ENCODE data around the gene SLC5A12.

The SLC5A12 gene

DNA sequence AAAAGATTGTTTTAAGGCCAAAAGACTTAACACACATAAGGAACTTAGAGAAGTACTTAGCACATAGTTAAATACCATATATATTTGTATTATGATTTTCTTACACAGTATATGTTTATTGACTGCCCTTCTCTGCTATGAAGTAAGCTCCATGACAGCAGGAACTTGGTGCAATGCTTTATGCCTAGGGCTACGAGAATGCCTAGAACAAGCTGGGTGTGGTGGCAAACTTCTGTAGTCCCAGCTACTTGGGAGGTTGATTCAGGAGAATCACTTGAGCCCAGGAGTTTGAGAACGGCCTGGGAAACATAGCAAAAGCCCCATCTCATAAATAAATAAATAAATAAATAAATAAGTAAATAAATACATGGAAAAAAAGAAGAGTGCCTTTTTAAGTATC is 1.9 kb downstream of the SLC5A12 start:
- no peak for DNase-seq (ENCODE audit: low spot score)

DNA sequence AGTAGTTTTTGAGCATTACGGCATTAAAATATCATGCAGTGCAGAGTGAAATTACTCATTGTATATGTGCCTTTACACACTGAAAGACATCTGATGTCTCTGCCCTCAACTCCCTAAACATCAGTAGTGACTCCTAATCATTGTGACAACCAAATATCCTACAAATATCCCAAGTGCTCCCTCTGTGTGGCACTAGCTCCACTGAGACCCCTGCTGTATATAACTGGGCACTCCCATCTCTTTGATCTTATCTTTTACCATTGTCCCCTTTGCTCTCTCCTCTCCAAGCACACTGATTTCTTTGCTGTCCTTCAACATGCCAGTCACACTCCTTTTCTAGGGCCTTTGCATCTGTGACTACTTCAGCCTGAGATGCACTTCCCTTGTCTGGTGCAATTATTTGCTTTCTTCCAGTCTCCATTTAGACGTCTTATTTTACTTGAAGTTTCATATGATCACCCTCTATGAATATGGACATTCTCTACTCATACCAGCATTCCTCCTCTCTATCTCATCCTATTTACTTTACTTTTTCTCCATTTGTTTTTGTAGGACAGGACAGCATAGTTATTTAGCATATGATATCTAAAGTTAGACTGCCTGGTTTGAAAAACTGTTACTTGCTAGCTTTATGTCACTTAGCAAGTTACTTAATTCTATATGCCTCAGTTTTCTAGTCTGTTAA is 2.4 kb downstream of the SLC5A12 start:
- no peak for DNase-seq (ENCODE audit: low spot score)

DNA sequence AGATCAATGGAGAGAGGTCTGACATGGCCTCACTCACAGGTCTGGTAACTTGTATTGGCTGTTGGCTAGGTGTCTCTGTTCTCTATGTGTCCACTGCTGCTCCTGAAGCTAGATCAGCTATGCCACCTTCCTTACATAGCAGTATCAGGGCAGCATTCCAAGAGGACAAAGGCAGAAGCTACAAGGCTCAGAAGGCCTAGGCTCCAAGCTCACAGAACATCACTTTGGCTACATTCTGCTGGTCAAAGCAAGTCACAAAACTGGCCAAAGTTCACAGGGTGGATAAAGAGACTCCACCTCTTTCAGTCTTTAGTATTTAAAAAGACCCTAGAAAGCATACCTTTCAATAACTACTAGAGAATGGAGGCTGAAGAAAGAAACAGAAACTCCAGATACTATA is 4.1 kb downstream of the SLC5A12 start:
- no peak for DNase-seq (ENCODE audit: low spot score)

GRCh38 chr11:26715133-26715532 is 6.7 kb downstream of the SLC5A12 start:
- DNase-seq (ENCODE audit: low spot score), result no peak

GRCh38 chr11:26712497-26712896 is 9.4 kb downstream of the SLC5A12 start:
- no peak for DNase-seq (ENCODE audit: low spot score)

GRCh38 chr11:26710489-26710888 is 11.4 kb downstream of the SLC5A12 start:
- DNase-seq (ENCODE audit: low spot score), result no peak

GRCh38 chr11:26708736-26709456 is 13.0 kb downstream of the SLC5A12 start:
- DNase-seq (ENCODE audit: low spot score), result no peak

- DNase-seq (ENCODE audit: low spot score), result no peak
These were observed 15.7 kb downstream of the SLC5A12 start for GRCh38 chr11:26706181-26706580.

GRCh38 chr11:26704249-26704648 is 17.6 kb downstream of the SLC5A12 start:
- DNase-seq (ENCODE audit: low spot score), result no peak

- no peak for DNase-seq (ENCODE audit: low spot score)
These were observed 18.3 kb downstream of the SLC5A12 start for GRCh38 chr11:26703411-26704191.

GRCh38 chr11:26702406-26702805 is 19.5 kb downstream of the SLC5A12 start:
- DNase-seq (ENCODE audit: low spot score), result no peak

GRCh38 chr11:26700574-26701235 is 21.2 kb downstream of the SLC5A12 start:
- DNase-seq (ENCODE audit: low spot score), result no peak

DNA sequence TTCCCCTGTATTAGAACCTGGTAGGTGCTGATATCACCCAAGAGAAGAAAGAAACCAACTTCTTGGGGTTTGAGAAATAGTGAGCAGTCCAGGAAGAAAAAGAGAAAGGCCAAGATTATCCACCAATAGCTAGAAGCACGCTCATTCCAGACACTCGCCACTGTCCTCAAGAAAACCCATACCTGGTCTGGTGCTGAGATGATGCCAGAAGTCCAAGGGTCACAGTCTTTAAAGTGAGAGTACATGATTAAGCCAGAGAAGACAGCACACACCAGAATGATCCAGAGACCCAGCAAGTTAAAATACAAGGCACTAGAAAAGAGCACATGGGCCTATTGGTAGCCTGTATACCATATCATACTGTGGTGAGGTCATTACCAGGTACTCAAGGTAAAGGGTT is 23.6 kb downstream of the SLC5A12 start:
- DNase-seq (ENCODE audit: low spot score), result no peak

DNA sequence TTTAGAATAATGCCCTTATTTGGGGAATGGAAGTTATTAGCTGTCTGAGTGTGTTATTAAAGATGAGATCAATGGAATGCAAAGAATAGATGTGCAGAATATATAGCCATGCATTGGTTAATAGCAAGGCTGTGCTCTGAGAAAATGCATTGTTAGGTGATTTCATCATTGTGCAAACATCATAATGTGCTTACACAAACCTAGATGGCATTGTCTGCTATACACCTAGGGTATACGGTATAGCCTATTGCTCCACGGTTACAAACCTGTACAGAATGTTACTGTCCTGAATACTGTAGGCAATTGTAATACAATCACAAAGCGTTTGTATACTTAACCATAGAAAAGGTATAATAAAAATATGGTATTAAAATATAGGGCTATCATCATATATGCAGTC is 25.5 kb downstream of the SLC5A12 start:
- DNase-seq (ENCODE audit: low spot score), result no peak

DNA sequence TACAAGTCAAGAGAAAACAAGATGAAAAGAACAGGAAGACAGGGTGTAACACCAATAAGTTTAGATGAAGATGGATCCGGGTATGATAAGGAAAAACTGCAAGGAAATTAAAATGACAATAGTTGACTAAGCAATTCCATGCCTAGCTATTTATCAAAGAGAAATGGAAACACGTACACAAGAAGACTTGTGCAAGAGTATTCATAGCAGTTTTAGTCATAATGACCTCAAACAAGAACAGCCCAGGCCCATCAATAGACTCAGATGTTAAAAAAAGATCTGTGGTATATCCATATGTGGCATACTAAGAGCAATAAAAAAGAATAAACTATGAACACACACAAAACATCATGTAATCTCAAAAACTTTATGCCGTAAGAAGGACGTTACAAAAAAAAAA is 33.2 kb downstream of the SLC5A12 start:
- DNase-seq (ENCODE audit: low spot score), result no peak

DNA sequence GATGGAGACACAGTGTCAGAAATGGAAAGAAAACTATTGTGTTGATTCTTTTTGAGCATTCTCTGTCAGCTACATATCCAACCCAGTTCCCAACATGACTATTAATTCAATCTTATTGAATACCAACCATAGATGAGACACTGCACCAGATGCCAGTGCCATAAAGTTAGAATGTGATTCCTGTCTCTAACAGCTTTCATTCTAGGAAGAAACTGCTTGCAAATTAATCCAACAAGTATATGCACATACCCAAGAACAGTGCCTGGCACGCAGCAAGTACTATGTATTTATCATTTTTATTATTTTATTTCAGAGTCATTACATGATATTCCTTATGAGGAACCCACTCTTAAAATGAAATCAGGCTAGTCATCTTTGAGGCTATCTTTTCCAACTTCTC is 34.5 kb downstream of the SLC5A12 start:
- DNase-seq (ENCODE audit: low spot score), result no peak

GRCh38 chr11:26677566-26677965 is 44.3 kb downstream of the SLC5A12 start:
- no peak for DNase-seq (ENCODE audit: low spot score)

GRCh38 chr11:26676641-26677040 is 45.2 kb downstream of the SLC5A12 start:
- no peak for DNase-seq (ENCODE audit: low spot score)

GRCh38 chr11:26675233-26675928 is 46.5 kb downstream of the SLC5A12 start:
- no peak for DNase-seq (ENCODE audit: low spot score)

DNA sequence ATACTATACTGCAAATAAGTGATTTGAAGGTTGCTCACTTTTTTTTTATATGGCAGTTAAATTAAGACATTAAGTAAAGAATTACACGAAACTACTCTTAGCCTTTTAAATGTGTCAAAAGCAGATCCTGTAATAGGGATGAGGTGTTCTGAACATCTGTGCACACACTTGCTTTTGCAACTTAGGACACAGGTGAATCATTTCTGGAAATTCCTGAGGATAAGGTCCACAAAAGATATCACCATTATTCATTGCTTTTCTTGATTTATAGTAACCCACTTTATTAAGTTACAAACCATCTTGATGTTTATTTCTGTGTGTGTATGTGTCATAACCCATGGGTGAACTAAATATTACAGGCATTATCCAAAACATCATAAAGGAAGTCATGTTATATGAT is 55.9 kb downstream of the SLC5A12 start:
- DNase-seq (ENCODE audit: low spot score), result no peak

- no peak for DNase-seq (ENCODE audit: low spot score)
These were observed 56.8 kb downstream of the SLC5A12 start for GRCh38 chr11:26665036-26665435.

- DNase-seq (ENCODE audit: low spot score), result no peak
These were observed 58.9 kb downstream of the SLC5A12 start for GRCh38 chr11:26662916-26663315.

Data from globus pallidus (tissue), 1 donor.